22Rv1 (cell line): ENCODE data around the gene MEAF6.

Experiments used
- CTCF ChIP-seq: fragments of 450-650 bp; IDR thresholded peaks from 2 replicates; pipeline ENCODE4 v1.5.1; 2017; ENCODE audit warnings: mild to moderate bottlenecking
- ZFX ChIP-seq: fragments of 450-650 bp; IDR thresholded peaks from 2 replicates; pipeline ENCODE4 v1.6.1; 2017; ENCODE audit warnings: antibody characterized with exemption, borderline replicate concordance

- no peak for TF ChIP-seq CTCF
- TF ChIP-seq ZFX = no peak
Observed at GRCh38 chr1:37481289-37482003, 33.1 kb downstream of the MEAF6 start.
